Psoas muscle (tissue), 8 donors: ENCODE measurements around the gene MPPED1. TPM values are rescaled to one million over a fixed set of nuclear protein-coding genes. Genes with fewer than 3 reads are reported as not detected.

ENCODE experiments used
- ATAC-seq, 4 donors: fragments of 200-7000 bp; cut with Tn5 transposase; one replicate each; pipeline ENCODE4 v1.9.1; 2020; ENCODE audit warnings: moderate library complexity in 3 of 4, mild to moderate bottlenecking in 2 of 4
- DNase-seq, 2 donors: peaks; one replicate each; pipeline ENCODE4 v3.0.0-alpha.2; 2020
- H3K27ac ChIP-seq: fragments of 200-600 bp; one replicate; pipeline ENCODE4 v1.8.0; 2022
- H3K27me3 ChIP-seq, 3 donors: fragments of 200-600 bp in 1 of 3; one replicate each; pipeline versions ENCODE4 v1.6.1 to v1.8.0; 2013 to 2022; ENCODE audit warnings: low read length in 2 of 3, mild to moderate bottlenecking in 2 of 3, moderate library complexity in 1 of 3; ENCODE audit not compliant: insufficient read depth in 3 of 3
- H3K36me3 ChIP-seq, 2 donors: fragments of 200-600 bp in 1 of 2; one replicate each; pipeline versions ENCODE4 v1.6.1 to v1.8.0; 2013 to 2022; ENCODE audit warnings: low read depth in 1 of 2, mild to moderate bottlenecking in 1 of 2, moderate library complexity in 1 of 2; ENCODE audit not compliant: insufficient read depth in 1 of 2
- H3K4me1 ChIP-seq: fragments of 200-600 bp; one replicate; pipeline ENCODE4 v1.8.0; 2022
- H3K4me3 ChIP-seq: fragments of 200-600 bp; one replicate; pipeline ENCODE4 v1.8.0; 2022; ENCODE audit warnings: mild to moderate bottlenecking
- H3K9me3 ChIP-seq: fragments of 200-600 bp; one replicate; pipeline ENCODE4 v1.8.0; 2022
- CTCF ChIP-seq: fragments of 200-600 bp; IDR thresholded peaks from one replicate; pipeline ENCODE4 v1.8.0; 2022; ENCODE audit warnings: antibody characterized with exemption
- WGBS, 3 donors: extraction: QIAGEN DNeasy Blood & Tissue Kit; methylation state at CpG; one replicate each; pipeline versions ENCODE4 v1.1.6 to v1.1.7; 2013; 5-methylcytosine and 5-hydroxymethylcytosine counted together
- intact Hi-C, 2 donors: fragments of 100-400 bp; cut with DNase I; formaldehyde crosslinking; loops; one replicate each; pipeline versions ENCODE4 v1.11.0 to v1.14.2; 2022
- polyA plus RNA-seq, 3 donors: library from polyadenylated mRNA; stranded (reverse); fragments of 200-250 nt; gene quantifications; one replicate each; pipeline ENCODE4 v1.2.3, GENCODE V29; 2013
- total RNA-seq, 4 donors: library from RNA; stranded (reverse); fragmentation: NEBNext Ultra II Directional in 2 of 4; extraction: Animal tissue kit (Norgen Biotek cat#: 25700) in 2 of 4; gene quantifications; one replicate each; pipeline versions ENCODE4 v1.2.1 to v1.2.4, GENCODE V29; 2021 to 2023
- donor health status: healthy with polysubstance abuse.
- donor health status: DM: no; HTN: no; CAD: no; lungs with moderate emphysema.
- donor health status: Bipolar disorder and iron deficiency.
- donor health status: healthy.
- donor health status: DM: yes; HTN: yes; CAD: no.
- donor health status: DM: no; HTN: no; CAD: no.
- donor health status: DM: no; HTN: no; CAD: no.
- donor health status: DM: yes; HTN: yes; CAD: no.

The MPPED1 gene
- total and polyA plus RNA-seq, 7 donors: 0.04 to 0.10 TPM; not detected in 5

DNA sequence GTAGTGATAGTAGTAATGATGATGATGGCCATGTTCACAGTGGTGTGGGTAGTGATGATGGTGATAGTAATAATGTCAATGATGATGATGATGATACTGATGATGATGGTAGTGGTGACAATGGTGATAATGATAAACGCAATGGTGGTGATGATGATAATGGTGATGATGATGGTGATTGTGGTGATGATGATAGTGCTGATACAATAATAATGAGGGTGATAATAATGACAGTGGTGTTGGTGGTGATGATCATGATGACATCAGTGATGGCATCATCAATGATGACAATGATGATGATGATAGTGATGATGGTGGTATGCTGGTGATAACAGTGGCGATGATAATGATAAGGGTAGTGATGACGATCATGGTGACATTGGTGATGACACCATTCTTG lies 92.3 kb downstream of the MPPED1 start:
- peaks cover 0 to 7% (median 0%) of the 10 kb centered on the region in 3 donors for H3K27me3 ChIP-seq
- no peak overlapping the region for H3K4me3 ChIP-seq
- TF ChIP-seq CTCF: no peak
- H3K27ac ChIP-seq: no peak overlapping the region
- no peak for ATAC-seq
- 93 to 97% (median 97%) methylated on average over 3 of the region's 3 CpGs for WGBS, 3 donors
- DNase-seq: no peak
- intact Hi-C loops: no loop called here
- no peaks in the 10 kb centered on the region for H3K36me3 ChIP-seq
- no peaks in the 10 kb centered on the region for H3K9me3 ChIP-seq
- no peaks in the 10 kb centered on the region for H3K4me1 ChIP-seq

GRCh38 chr22:43504666-43505261 lies 93.0 kb downstream of the MPPED1 start:
- 89 to 94% (median 92%) methylated on average over 7 of the region's 7 CpGs for WGBS, 3 donors
- DNase-seq (no peak), ATAC-seq (no peak)
- intact Hi-C loops: no loop called here
- no peaks in the 10 kb centered on the region for H3K4me1 ChIP-seq
- no peaks in the 10 kb centered on the region for H3K9me3 ChIP-seq
- H3K27ac ChIP-seq: no peak overlapping the region
- H3K4me3 ChIP-seq: no peak overlapping the region
- H3K36me3 ChIP-seq: no peaks in the 10 kb centered on the region
- no peak for TF ChIP-seq CTCF
- peaks cover 0 to 5% (median 0%) of the 10 kb centered on the region in 3 donors for H3K27me3 ChIP-seq

GRCh38 chr22:43505423-43505822 lies 93.6 kb downstream of the MPPED1 start:
- no peak for DNase-seq
- Histone ChIP-seq H3K27me3 (peaks cover 0 to 5% (median 0%) of the 10 kb centered on the region in 3 donors), H3K36me3 (no peaks in the 10 kb centered on the region), H3K4me3 (no peak overlapping the region), H3K4me1 (no peaks in the 10 kb centered on the region), H3K27ac (no peak overlapping the region), H3K9me3 (no peaks in the 10 kb centered on the region)
- TF ChIP-seq CTCF: no peak
- intact Hi-C loops: no loop called here
- ATAC-seq: no peak
- WGBS, 3 donors: 87 to 89% (median 87%) methylated on average over 12 to 14 of the region's 14 CpGs

- Histone ChIP-seq H3K9me3 (no peaks in the 10 kb centered on the region), H3K4me3 (no peak overlapping the region), H3K36me3 (no peaks in the 10 kb centered on the region), H3K4me1 (no peaks in the 10 kb centered on the region), H3K27ac (no peak overlapping the region), H3K27me3 (peaks cover 0 to 2% (median 0%) of the 10 kb centered on the region in 3 donors)
- no peak for TF ChIP-seq CTCF
- 22 to 44% (median 31%) methylated on average over 8 of the region's 8 CpGs for WGBS, 3 donors
- ATAC-seq: no peak
- no peak for DNase-seq
- intact Hi-C loops: no loop called here
Observed at GRCh38 chr22:43505896-43506295, 94.1 kb downstream of the MPPED1 start.

GRCh38 chr22:43506487-43506886 lies 94.7 kb downstream of the MPPED1 start:
- H3K27me3 ChIP-seq: peaks cover 0 to 2% (median 0%) of the 10 kb centered on the region in 3 donors
- no peak for TF ChIP-seq CTCF
- H3K4me3 ChIP-seq: no peak overlapping the region
- DNase-seq (no peak), ATAC-seq (no peak)
- intact Hi-C loops: no loop called here
- no peaks in the 10 kb centered on the region for H3K36me3 ChIP-seq
- no peaks in the 10 kb centered on the region for H3K4me1 ChIP-seq
- WGBS, 3 donors: 60 to 71% (median 61%) methylated on average over 12 of the region's 12 CpGs
- no peaks in the 10 kb centered on the region for H3K9me3 ChIP-seq
- no peak overlapping the region for H3K27ac ChIP-seq
